CD4-positive, alpha-beta T cell treated with Interleukin-4 for 1 hour (primary cell): ENCODE measurements around the gene CREG1.
"Not testable (repeated sequence)": the region's sequence is repeated elsewhere in the genome, so short reads cannot be mapped to it uniquely, and the experiment has no call there.

Experiments
- DNase-seq, 2 donors: peaks; one replicate each; pipeline ENCODE4 v3.0.0-alpha.2; 2020 to 2022

The CREG1 gene

DNA sequence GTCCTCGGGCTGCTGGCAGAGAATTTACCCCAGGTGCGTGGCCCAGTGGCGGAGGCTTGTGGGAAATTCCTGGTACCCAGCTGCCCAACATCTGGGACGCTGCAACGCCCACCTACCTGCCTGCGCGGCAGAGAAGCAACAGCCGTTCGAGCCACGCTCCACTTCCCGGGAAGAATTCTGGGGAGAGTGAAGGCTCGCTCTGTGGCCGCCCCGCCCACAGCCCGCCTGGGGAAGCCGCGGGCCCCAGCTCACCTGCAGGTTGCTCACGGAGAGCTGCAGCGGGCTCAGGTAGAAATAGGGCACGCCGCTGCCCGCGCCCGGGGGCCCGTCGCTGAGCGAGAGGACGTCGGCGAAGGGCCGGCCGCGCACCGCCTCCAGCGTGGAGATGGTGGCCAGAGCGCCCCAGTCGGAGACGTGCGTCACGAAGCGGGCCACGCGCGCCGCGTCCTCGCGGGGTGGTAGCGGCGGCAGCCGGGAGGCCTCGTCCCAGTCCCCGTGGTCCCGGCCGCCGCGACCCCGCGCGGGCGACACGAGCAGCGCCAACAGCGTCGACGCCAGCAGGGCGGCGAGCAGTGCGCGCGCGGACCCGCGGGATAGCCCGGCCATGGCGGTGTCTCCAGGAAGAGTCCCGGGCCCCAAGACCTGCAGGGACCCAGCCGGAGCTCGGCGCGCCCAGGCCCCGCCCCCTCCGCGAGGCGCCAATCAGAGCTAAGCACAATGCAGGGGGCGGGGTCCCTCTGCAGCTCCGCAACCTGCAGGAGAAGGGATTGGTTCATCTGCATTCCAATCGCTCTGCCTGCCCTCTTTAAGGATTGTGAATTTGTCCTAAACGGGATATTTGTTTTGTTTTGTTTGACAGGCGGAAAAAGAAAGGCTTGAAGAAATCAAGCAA is at the start of gene CREG1:
Gene CREG1, minus strand, starts transcription at position 627 of the 892 bp plus-strand sequence.
- peak; percentile 88 to 89 for DNase-seq

DNA sequence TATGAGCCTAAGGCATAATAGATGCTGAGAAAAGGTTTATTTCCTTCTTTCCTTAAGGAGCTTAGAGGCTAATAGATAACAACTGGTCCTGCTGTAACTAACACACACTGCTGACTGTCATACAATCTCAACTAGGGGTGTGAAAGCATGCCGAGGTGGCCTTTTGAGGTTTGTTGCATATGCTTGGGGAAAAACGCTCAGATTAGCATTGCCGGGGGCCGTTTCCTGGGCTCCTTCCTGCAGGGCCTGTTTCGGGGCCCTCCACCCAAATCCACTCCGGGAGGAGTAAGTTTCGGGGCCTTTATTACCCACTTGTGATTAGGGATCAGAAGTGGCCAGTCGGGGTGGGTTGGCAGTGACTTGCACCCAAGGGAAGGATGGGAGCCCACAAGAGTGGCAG is 49.3 kb upstream of the CREG1 start:
- peak in 1 of 2 donors; percentile 18 for DNase-seq

DNA sequence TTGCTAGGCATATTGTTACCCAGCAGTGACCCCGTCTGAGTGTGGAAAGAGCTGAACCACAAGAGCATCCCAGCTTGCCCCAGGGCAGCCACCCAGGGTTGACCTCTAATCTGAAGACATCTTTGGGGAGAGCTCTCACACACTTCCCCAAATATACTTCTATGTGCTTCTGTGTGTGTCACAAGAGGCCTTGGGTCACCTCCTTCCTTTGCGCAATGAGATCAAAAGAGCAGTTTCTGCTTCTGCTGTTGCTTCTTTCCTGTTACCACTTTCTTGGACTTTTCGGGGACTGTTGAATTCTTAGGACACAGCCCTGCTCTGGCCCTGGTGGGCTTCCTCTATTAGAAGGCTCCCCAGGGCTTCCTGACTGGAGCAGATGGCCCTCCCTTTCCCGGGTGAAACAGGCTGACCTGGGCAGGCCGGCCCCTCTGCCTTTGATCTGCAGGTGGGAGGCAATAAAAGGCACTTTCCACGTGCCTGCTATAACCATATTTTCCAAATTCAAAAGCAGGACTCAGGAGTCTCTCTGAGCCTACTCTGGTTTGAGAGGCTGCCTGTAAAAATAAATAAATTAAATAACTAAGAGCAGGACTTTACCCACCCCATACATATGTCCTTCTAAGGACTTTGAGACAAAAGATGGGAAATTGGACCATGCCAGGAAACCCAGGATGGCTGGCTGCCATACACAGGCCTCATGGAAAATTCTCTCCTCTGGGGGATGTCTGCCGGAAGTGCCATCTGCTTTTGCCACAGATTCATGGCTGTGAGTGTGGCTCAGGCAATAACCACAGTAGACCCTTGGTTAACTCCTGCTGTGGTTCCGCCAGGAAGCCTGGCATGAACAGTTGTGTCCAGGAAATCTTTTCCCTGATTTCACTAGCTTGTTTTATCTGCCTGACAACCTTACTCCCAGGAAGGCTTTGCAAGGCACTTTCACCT is 48.2 kb upstream of the CREG1 start:
- peak; percentile 36 to 69 for DNase-seq

DNA sequence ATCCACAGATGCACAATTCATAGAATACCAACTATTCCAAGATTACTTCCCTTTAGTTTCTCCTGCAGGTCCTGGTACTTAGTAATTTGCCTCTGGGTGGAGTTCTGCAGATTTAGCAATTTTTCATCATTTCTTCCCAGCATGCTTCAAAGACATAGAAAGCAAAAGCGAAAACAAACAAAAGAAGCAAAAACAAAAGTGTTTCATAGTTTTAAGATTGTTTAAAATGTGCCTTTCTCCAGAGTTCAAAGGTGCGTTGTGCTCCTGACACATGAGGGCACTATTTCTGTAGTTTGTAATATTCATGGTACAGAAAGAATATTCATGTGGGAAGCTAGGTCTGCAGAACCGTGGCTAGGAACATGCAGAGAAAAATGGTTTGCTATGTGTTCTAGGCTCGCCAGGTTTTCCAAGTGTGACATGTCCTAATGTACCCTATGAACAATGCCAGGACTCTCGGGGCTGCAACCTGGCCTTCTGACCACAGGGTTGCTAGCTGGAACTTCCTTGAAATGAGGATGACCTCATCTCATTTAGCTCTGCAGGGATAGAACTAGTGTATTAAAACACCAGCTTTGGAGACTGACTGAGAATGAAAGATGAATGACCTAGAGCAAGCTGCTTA is 46.5 kb upstream of the CREG1 start:
- peak; percentile 50 to 79 for DNase-seq

DNA sequence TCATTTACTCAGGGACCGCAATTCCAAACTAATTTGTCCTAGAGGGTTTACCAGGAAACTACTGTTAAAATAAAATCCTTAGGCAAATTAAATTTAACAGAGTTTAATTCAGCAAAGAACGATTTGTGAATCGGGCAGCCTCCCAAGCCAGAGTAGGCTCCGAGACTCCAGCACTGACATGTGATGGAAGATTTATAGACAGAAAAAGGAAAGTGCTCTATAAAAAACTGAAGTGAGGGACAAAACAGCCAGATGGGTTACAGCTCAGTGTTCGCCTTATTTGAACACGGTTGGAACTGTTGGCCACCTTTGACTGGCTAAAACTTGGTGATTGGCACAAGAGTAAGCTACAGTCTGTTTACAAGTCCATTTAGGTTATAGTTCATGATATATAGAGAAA is 41.3 kb upstream of the CREG1 start:
- DNase-seq, result no peak

DNA sequence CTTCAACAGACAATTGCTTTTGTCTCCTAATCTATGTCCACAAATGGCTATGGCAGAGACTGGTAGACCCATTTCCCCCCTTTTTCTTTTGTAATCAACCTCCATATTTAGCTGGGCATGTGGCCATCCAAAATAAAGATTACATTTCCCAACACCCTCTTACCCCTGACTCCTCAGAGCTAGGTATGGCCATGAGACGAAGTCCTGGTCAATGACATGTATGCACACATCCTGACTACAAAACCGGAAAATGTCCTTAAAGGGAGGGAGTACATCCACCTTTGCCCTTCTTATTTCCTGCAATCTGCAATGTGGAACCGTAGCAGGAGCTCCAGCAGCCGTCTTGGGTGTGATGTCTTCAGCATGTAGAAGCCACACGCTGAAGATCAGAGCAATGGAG is 40.3 kb upstream of the CREG1 start:
- DNase-seq, result no peak

DNA sequence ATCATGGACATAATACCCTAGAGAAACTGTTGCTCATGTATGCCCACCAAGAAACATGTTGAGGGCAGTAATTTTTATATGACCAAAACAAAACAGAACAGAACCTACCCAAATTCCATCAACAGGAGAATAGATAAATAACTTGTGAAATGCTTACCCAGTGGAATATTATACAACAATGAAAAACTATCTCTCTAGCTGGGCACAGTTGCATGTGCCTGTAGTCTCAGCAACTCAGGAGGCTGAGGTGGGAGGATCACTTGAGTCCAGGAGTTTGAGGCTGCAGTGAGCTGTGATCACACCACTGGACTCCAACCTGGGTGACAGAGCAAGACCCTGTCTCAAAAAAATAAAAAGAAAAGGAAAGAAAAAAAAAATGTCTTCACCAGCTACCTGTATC is 38.9 kb upstream of the CREG1 start:
- no peak for DNase-seq

DNA sequence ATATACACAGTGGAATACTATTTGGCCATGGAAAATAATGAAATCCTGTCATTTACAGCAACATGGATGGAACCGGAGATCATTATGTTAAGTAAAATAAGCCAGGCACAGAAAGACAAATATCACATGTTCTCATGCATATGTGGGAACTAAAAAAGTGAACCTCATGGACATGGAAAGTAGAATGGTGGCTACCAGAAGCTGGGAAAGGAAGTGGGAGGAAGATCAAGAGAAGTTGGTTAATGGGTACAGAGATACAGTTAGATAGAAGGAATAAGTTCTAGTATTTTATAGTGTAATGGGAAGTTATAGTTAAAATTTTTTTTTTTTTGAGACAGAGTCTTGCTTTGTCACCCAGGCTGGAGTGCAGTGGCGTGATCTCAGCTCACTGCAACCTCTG is 34.8 kb upstream of the CREG1 start:
- no peak for DNase-seq

DNA sequence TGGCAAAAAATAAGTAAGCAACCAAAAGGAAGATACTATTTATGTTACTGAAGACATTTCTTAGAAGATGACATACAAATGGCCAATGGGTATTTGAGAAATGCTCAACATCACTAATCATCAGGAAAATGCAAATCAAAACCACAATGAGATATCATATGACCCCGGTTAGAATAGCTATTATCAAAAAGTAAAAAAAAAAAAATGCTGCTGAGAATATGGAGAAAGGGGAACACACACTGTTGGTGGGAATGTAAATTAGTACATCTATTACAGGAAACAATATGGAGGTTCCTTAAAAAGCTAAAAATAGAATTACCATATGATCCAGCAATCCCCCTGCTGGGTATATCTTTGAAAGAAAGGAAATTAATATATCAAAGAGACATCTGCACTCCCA is 34.3 kb upstream of the CREG1 start:
- no peak for DNase-seq

DNA sequence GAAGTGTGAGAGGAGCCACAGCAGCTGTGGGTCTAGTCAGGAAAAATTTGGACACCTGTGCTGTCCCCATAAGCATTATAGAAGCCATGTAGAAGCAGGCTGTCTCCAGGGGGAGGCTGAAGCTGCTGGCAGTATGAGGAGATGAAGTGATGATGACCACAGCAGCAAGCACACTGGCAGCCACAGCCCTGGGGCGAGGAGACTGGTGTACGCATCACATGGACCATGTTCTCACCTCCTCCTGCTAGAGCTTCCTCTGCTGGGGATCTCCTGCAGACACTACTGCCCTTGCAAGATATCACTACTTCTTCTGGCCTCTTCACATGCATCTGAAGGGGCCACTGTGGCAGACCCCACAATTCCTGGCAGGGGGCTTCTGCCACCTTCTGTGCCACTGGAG is 33.8 kb upstream of the CREG1 start:
- DNase-seq, result no peak

DNA sequence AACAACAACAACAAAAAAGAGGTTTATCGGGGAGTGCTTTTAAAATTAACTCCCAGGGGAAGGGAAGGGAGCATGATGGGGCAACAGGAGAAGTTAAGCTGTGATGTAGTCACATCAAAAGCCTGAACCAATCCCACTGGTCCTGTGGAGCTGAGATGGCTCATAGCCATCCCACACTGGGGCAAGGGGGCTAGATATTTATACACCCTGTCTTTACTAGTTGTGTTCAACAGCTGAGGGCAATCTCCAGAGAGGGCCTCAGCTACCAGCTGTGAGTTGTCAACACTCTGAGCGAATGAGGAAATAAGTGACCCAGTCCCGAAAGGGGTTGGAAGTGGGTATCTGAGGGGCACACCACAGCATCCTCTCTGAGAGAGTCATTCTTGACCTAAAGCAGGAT is 31.0 kb upstream of the CREG1 start:
- DNase-seq, result no peak

DNA sequence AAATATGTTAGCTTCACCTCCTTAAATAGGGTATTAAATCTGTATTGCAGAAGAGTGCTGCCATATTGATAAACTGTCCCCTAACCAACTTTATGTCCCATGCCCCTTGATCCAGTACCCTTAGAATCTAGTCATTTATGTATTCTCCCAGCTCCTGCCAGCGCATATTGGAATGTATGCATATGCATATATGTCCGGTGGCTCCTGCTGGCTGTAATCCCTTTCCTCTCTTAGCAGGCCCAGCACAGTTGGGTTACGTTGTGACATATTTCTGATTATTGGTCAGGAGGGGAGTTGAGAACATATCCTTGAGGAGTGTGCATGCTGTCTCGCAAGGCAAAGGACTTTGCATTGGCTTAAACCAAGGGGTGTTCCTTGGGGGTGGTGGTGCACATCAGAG is 29.2 kb upstream of the CREG1 start:
- no peak for DNase-seq

DNA sequence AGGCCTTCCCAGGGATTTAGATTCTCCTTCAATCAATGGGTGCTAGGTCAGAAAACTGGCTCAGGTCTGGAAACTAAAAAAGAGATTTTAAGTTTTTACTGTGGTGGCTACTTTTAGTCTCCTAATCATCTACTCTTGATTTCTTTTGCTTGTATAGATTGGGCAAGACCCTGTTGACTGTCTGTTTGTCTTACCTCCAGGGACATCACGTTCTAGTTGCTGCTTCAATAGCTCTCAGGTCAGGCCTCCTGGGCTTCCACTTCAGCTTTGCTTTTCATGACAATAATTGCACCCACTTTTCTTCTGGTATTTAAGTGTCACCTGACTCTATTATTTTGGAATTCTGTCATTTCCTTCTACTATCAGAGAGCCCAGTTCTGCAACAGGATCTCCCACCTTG is 28.5 kb upstream of the CREG1 start:
- DNase-seq, result no peak

DNA sequence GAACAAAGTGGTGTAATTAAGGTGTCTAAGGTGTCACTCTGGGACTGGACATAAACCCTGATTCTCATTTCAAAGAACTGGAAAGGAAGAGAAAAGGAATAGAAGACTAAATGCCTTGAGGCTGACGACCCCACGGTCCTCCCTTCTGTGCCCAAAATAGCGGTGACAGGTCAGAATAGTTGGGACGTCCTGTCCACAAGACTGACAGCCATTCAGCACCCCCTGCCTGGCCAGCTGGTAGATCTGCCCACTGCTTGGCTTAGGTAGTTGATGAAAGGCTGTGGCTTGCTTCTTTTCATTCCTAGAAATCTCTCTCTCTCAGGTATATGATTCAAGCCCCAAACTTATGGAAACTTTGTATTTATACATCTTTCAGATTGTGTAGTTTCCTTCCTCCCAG is 26.4 kb upstream of the CREG1 start:
- DNase-seq, result no peak

DNA sequence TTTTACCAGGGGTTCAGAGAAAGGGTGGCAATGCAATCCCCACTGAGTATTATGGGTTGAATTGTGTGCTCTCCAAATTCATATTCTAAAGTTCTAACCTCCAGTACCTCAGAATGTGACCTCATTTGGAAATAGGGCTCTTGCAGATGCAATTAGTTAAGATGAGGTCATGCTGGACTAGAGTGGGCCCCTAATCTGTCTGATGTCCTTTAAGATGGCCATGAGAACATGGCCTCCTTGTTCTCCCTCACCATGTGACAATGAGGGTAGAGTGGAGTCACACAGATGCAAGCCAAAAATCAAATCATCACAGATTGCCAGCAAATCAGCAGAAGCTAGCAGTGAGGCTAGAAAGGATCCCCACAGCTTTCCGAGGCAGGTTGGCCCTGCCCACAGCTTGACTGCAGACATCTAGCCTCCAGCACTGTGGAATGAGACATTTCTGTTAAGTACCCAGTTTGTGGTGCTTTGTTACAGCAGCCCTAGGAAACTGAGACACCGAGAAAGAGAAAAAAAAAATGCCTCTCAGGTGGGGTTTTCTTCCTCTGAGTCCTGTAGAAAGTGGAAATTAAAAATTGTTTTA is 25.5 kb upstream of the CREG1 start:
- no peak for DNase-seq

DNA sequence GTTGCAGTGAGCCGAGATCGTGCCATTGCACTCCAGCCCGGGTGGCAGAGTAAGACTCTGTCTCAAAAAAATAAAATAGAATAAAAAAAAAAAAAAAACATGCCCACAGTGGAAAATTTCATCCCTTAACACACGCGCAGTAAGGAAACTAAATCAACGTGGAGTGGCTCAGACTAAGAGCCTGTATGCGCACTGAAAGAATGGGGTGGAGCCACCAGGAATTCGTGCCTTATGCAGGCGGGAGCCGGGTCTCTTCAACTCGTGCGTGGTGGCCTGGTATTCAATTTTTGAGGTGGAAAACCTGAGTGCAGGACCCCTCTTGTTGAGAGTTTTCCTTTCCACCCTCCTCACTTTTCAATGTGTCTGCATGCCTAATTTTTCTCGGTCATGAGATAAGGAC is 22.1 kb upstream of the CREG1 start:
- DNase-seq, result no peak

DNA sequence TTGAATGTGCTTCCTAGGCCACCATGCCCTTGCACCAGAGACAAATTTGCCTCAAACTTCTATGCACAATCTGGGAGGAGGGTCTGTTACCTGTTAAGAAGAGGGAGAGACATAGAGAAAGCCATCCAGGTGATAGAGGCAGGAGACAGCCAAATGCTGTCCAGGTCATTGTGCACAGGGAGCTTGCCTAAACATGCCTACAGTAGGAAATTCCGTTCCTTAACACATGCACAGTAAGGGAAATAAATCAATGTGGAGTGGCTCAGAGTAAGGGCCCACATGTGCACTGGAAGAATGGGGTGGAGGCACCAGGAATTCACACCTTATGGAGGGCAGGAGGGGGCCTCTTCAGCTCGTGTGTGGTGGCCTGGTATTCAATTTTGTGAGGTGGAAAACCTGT is 19.5 kb upstream of the CREG1 start:
- no peak for DNase-seq

DNA sequence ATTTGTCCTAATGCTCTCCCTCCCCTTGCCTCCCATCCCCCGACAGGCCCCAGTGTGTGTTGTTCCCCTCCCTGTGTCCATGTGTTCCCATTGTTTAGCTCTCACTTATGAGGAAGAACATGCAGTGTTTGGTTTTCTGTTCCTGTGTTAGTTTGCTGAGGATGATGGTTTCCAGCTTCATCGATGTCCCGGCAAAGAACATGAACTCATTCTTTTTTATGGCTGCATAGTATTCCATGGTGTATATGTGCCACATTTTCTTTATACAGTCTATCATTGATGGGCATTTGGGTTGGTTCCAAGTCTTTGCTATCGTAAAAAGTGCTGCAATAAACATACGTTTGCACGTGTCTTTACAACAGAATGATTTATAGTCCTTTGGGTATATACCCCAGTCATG is 17.1 kb upstream of the CREG1 start:
- not testable (repeated sequence) for DNase-seq

DNA sequence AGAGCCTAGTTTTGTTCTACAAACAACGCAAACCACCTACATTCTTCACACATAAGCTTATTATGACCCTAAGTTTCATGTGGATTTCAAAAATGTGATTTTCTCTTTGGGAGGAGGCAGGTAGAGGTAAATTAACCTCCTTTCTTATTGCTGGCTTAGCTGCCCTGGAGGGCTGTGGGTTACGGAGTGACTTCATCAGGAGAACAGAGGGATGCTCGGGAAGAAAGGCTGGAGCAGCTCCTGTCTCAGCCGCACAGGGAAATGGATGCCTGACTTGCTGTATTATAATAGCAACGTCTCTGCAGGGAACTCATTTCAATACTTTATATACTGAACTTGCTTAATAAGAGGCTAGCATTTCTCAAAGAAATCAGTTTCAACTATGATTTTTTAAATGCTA is 14.1 kb upstream of the CREG1 start:
- no peak for DNase-seq

DNA sequence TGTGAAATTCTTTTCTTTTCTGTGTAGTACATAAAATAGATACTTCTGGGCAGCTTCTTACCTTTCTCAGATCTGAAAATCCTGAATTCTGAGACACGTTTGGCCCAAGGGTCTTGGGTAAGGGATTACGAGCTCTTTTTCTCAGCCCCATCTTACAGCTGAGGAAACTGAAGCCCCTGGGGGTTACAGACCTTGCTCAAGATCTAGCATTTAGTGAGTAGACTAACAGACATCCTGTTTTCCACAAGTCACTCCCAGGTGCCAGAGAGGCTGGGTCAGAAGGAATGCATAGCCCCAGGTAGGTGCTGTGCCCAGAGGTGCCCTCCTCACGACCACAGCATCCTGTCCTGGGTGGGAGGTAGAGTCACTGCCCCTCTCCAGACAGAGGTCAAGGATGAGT is 13.2 kb upstream of the CREG1 start:
- DNase-seq, result no peak

DNA sequence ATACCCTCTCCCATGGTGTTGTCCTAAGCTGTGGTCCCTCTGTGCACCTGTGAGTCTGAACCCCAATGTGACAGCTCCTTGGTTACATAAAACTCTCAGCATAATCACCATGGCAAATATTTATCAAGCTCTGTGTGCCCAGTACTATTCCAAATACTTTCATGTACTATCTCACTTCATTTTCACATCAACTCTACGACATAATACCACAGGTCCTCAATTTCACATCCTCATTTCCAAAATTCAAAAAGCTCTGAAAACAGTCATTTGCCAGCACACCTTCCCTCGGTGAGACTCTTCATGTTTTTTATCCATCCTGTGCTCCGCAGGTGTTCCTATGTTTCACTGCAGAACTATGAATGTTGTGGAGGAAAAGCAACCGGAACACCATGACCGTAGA is 12.4 kb upstream of the CREG1 start:
- DNase-seq, result no peak

DNA sequence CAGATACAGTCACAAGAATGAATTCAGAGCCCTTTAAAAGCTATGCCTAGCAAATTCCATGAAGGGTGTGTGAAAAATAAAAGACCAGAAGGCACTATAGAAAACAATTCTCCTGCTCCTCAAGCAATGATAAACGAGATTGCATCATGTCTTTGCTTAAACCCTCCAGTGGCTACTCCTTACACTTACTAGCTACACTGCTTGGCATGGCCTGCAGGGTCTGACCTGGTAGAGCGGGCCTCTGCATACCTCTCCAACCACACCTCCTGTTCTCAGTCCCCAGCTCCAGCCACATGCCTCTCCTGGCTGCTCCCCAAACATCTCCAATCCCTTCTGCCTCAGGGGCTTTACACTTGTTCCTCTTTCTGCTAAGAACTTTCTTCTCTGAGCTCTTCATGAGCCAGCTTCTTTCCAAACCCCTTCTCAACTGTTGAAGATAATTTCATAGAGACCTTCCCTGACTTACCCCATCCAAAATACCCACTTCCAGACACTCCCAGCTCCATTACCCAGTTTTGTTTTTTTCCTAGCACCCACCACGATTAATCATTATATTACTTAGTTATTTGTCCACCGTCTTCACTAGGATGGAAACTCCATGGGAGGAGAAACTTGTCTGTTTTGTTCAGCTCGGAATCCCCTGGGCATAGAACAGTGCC is 11.2 kb upstream of the CREG1 start:
- DNase-seq, result no peak
